ENCODE measurements around the gene ANO5. TPM values are rescaled to one million over a fixed set of nuclear protein-coding genes. Genes with fewer than 3 reads are reported as not detected.

Gene ANO5, protein sequence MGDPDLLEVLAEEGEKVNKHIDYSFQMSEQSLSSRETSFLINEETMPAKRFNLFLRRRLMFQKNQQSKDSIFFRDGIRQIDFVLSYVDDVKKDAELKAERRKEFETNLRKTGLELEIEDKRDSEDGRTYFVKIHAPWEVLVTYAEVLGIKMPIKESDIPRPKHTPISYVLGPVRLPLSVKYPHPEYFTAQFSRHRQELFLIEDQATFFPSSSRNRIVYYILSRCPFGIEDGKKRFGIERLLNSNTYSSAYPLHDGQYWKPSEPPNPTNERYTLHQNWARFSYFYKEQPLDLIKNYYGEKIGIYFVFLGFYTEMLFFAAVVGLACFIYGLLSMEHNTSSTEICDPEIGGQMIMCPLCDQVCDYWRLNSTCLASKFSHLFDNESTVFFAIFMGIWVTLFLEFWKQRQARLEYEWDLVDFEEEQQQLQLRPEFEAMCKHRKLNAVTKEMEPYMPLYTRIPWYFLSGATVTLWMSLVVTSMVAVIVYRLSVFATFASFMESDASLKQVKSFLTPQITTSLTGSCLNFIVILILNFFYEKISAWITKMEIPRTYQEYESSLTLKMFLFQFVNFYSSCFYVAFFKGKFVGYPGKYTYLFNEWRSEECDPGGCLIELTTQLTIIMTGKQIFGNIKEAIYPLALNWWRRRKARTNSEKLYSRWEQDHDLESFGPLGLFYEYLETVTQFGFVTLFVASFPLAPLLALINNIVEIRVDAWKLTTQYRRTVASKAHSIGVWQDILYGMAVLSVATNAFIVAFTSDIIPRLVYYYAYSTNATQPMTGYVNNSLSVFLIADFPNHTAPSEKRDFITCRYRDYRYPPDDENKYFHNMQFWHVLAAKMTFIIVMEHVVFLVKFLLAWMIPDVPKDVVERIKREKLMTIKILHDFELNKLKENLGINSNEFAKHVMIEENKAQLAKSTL
- total RNA-seq (not detected), polyA plus RNA-seq (not detected)

- no peak for ATAC-seq (ENCODE audit: low read depth in 2 of 2)
- Histone ChIP-seq H3K4me1 (ENCODE audit: control insufficient read depth, insufficient read depth, low read length, poor library complexity, severe bottlenecking) (no peaks in the 10 kb centered on the region), H3K36me3 (ENCODE audit: control insufficient read depth, insufficient read depth, low read length) (no peaks in the 10 kb centered on the region), H3K9me3 (ENCODE audit: control insufficient read depth in 2 of 2, low read length in 2 of 2) (no peaks in the 10 kb centered on the region), H3K4me3 (ENCODE audit: low read depth, low read length) (no peak within 1 kb of the TSS), H3K27ac (ENCODE audit: insufficient read depth, low read length, poor library complexity, severe bottlenecking) (no peak within 1 kb of the TSS), H3K27me3 (ENCODE audit: control insufficient read depth, insufficient read depth, low read length) (no peaks in the 10 kb centered on the region)
- peak within 1 kb of the TSS in 1 of 3 donors; percentile 32 for H3K27ac Mint-ChIP-seq
- no peaks in the 10 kb centered on the region for H3K36me3 Mint-ChIP-seq
- H3K27me3 Mint-ChIP-seq = peaks cover 7% of the 10 kb centered on the region
- H3K4me1 Mint-ChIP-seq = peaks cover 0 to 4% (median 1%) of the 10 kb centered on the region in 4 donors
- peaks cover 0 to 4% (median 0%) of the 10 kb centered on the region in 7 donors for H3K9me3 Mint-ChIP-seq
- DNase-seq = no peak
- peak within 1 kb of the TSS in 1 of 4 donors; percentile 28 for H3K4me3 Mint-ChIP-seq
Observed at GRCh38 chr11:22192642-22193347, at the start of gene ANO5. Gene ANO5 (plus strand): TSS chr11:22193085. CDS start chr11:22193493, 408 bp downstream.

DNA sequence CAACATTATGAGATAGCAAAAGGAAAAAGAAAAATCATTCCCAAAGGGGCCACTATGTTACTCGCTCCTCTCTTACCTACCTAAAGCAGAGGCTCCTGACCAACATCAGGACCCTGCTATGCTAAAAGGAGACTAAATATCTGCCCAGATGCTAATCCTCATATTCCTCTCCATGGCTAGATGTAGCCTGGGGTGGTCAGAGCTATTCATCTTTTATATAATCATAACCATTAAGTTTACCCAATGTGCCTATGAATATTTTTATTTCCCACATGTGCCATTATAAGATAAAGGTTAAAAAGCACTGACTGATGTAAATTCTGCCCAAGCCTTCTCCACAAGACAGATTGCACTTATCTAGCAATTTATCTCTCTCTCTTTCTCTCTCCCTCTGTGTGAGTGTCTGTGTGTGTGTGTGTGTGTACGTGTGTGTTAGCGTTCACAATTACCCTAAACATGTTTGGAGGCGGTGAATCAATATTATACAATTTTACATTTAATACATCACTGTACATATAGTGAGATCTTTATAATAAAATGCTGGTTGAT, 41.2 kb upstream of the ANO5 start:
- H3K27me3 Mint-ChIP-seq = no peaks in the 10 kb centered on the region
- Histone ChIP-seq H3K36me3 (ENCODE audit: control insufficient read depth, insufficient read depth, low read length) (no peaks in the 10 kb centered on the region), H3K9me3 (ENCODE audit: control insufficient read depth in 2 of 2, low read length in 2 of 2) (peaks cover 0 to 6% of the 10 kb centered on the region in 2 experiments), H3K4me3 (ENCODE audit: low read depth, low read length) (no peak overlapping the region), H3K27ac (ENCODE audit: insufficient read depth, low read length, poor library complexity, severe bottlenecking) (no peak overlapping the region), H3K27me3 (ENCODE audit: control insufficient read depth, insufficient read depth, low read length) (no peaks in the 10 kb centered on the region), H3K4me1 (ENCODE audit: control insufficient read depth, insufficient read depth, low read length, poor library complexity, severe bottlenecking) (no peaks in the 10 kb centered on the region)
- no peak overlapping the region for H3K4me3 Mint-ChIP-seq
- peaks cover 0 to 10% (median 3%) of the 10 kb centered on the region in 7 donors for H3K9me3 Mint-ChIP-seq
- H3K36me3 Mint-ChIP-seq = no peaks in the 10 kb centered on the region
- no peak overlapping the region for H3K27ac Mint-ChIP-seq
- DNase-seq (no peak), ATAC-seq (ENCODE audit: low read depth in 2 of 2) (no peak)
- no peaks in the 10 kb centered on the region for H3K4me1 Mint-ChIP-seq

DNA sequence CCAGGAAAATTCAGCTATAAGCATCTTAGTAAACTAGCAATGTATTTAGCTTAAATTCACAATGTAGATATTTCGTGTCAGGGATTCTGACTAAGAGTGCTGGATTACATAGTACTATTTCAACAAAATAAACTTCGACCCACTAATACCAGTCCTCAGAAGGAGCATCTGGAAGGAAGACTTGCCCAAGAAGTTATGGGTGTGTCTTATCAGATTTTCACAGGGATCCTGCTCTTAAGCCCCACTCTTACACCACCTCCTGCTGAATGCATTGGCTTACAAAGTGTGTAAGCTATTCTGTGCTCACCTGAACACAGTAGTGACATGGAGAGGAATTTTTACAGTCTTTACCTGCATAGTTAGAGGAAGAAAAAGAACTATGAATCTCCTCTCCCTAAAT, 35.4 kb upstream of the ANO5 start:
- no peaks in the 10 kb centered on the region for H3K27me3 Mint-ChIP-seq
- Histone ChIP-seq H3K27ac (ENCODE audit: insufficient read depth, low read length, poor library complexity, severe bottlenecking) (no peak overlapping the region), H3K36me3 (ENCODE audit: control insufficient read depth, insufficient read depth, low read length) (no peaks in the 10 kb centered on the region), H3K9me3 (ENCODE audit: control insufficient read depth in 2 of 2, low read length in 2 of 2) (peaks cover 0 to 6% of the 10 kb centered on the region in 2 experiments), H3K4me3 (ENCODE audit: low read depth, low read length) (no peak overlapping the region), H3K27me3 (ENCODE audit: control insufficient read depth, insufficient read depth, low read length) (no peaks in the 10 kb centered on the region), H3K4me1 (ENCODE audit: control insufficient read depth, insufficient read depth, low read length, poor library complexity, severe bottlenecking) (no peaks in the 10 kb centered on the region)
- H3K36me3 Mint-ChIP-seq = no peaks in the 10 kb centered on the region
- DNase-seq (no peak), ATAC-seq (ENCODE audit: low read depth in 2 of 2) (no peak)
- H3K27ac Mint-ChIP-seq = no peak overlapping the region
- H3K4me1 Mint-ChIP-seq = no peaks in the 10 kb centered on the region
- H3K9me3 Mint-ChIP-seq = peaks cover 0 to 3% (median 0%) of the 10 kb centered on the region in 7 donors
- H3K4me3 Mint-ChIP-seq = no peak overlapping the region

DNA sequence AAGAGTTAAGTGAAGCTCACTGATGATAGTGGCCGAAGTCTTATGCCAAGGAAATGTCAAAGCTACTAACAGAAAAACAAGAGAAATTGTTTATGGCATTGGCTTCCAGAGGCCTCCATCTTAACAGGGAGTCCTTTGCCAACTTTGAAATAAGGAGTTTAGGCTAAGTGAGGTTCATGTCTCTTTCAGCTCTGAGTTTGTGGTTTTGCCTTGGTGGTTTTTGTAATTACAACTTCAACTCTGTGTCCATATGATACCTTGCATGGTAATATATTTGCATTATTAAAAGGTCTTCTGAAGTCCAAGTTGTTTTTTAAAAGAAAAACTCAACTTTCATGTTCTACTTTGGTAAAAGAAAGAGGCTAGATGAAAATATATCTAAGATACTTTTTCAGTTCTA, 31.4 kb upstream of the ANO5 start:
- Histone ChIP-seq H3K4me1 (ENCODE audit: control insufficient read depth, insufficient read depth, low read length, poor library complexity, severe bottlenecking) (no peaks in the 10 kb centered on the region), H3K4me3 (ENCODE audit: low read depth, low read length) (no peak overlapping the region), H3K9me3 (ENCODE audit: control insufficient read depth in 2 of 2, low read length in 2 of 2) (no peaks in the 10 kb centered on the region), H3K27ac (ENCODE audit: insufficient read depth, low read length, poor library complexity, severe bottlenecking) (no peak overlapping the region), H3K36me3 (ENCODE audit: control insufficient read depth, insufficient read depth, low read length) (no peaks in the 10 kb centered on the region), H3K27me3 (ENCODE audit: control insufficient read depth, insufficient read depth, low read length) (no peaks in the 10 kb centered on the region)
- ATAC-seq (ENCODE audit: low read depth in 2 of 2) (no peak), DNase-seq (no peak)
- Mint-ChIP-seq H3K9me3 (peaks cover 0 to 5% (median 0%) of the 10 kb centered on the region in 7 donors), H3K4me3 (no peak overlapping the region), H3K36me3 (no peaks in the 10 kb centered on the region), H3K27ac (no peak overlapping the region), H3K4me1 (no peaks in the 10 kb centered on the region), H3K27me3 (no peaks in the 10 kb centered on the region)

- H3K27ac Mint-ChIP-seq = no peak overlapping the region
Observed at GRCh38 chr11:22162756-22163155, 30.1 kb upstream of the ANO5 start.

GRCh38 chr11:22163394-22163797, 29.5 kb upstream of the ANO5 start:
- Histone ChIP-seq H3K9me3 (ENCODE audit: control insufficient read depth in 2 of 2, low read length in 2 of 2) (no peaks in the 10 kb centered on the region), H3K27me3 (ENCODE audit: control insufficient read depth, insufficient read depth, low read length) (no peaks in the 10 kb centered on the region), H3K4me1 (ENCODE audit: control insufficient read depth, insufficient read depth, low read length, poor library complexity, severe bottlenecking) (no peaks in the 10 kb centered on the region), H3K4me3 (ENCODE audit: low read depth, low read length) (no peak overlapping the region), H3K36me3 (ENCODE audit: control insufficient read depth, insufficient read depth, low read length) (no peaks in the 10 kb centered on the region), H3K27ac (ENCODE audit: insufficient read depth, low read length, poor library complexity, severe bottlenecking) (no peak overlapping the region)
- Mint-ChIP-seq H3K9me3 (peaks cover 0 to 5% (median 0%) of the 10 kb centered on the region in 7 donors), H3K27ac (no peak overlapping the region), H3K4me1 (no peaks in the 10 kb centered on the region), H3K27me3 (no peaks in the 10 kb centered on the region), H3K36me3 (no peaks in the 10 kb centered on the region), H3K4me3 (no peak overlapping the region)
- DNase-seq (no peak), ATAC-seq (ENCODE audit: low read depth in 2 of 2) (no peak)

More at GRCh38 chr11:22162756-22163155, 30.1 kb upstream of the ANO5 start:
- Histone ChIP-seq H3K27me3 (ENCODE audit: control insufficient read depth, insufficient read depth, low read length) (no peaks in the 10 kb centered on the region), H3K4me1 (ENCODE audit: control insufficient read depth, insufficient read depth, low read length, poor library complexity, severe bottlenecking) (no peaks in the 10 kb centered on the region), H3K27ac (ENCODE audit: insufficient read depth, low read length, poor library complexity, severe bottlenecking) (no peak overlapping the region), H3K4me3 (ENCODE audit: low read depth, low read length) (no peak overlapping the region), H3K36me3 (ENCODE audit: control insufficient read depth, insufficient read depth, low read length) (no peaks in the 10 kb centered on the region), H3K9me3 (ENCODE audit: control insufficient read depth in 2 of 2, low read length in 2 of 2) (no peaks in the 10 kb centered on the region)
- no peaks in the 10 kb centered on the region for H3K4me1 Mint-ChIP-seq
- H3K27me3 Mint-ChIP-seq = no peaks in the 10 kb centered on the region
- H3K4me3 Mint-ChIP-seq = no peak overlapping the region
- ATAC-seq (ENCODE audit: low read depth in 2 of 2) = no peak
- H3K36me3 Mint-ChIP-seq = no peaks in the 10 kb centered on the region
- no peak for DNase-seq
- peaks cover 0 to 5% (median 0%) of the 10 kb centered on the region in 7 donors for H3K9me3 Mint-ChIP-seq

DNA sequence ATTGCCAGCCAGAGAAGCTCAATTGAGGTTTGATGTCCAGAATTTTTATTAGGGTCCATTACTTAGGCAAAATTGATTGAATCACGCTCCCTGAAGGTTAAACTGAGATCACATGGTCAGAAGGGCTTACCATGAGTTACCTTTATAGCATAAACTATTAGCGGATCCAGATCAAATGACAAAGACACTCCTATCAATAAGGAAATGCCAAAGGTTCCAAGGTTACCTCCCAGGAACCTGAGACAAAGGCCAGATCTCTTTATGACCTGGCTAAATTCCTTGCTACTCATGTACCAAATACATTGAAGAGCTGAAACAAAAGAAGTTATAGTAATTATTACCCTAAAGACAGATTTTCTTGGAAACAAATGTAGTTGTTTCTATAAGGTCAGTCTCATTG, 27.8 kb upstream of the ANO5 start:
- Histone ChIP-seq H3K9me3 (ENCODE audit: control insufficient read depth in 2 of 2, low read length in 2 of 2) (no peaks in the 10 kb centered on the region), H3K27ac (ENCODE audit: insufficient read depth, low read length, poor library complexity, severe bottlenecking) (no peak overlapping the region), H3K36me3 (ENCODE audit: control insufficient read depth, insufficient read depth, low read length) (no peaks in the 10 kb centered on the region), H3K27me3 (ENCODE audit: control insufficient read depth, insufficient read depth, low read length) (no peaks in the 10 kb centered on the region), H3K4me3 (ENCODE audit: low read depth, low read length) (no peak overlapping the region), H3K4me1 (ENCODE audit: control insufficient read depth, insufficient read depth, low read length, poor library complexity, severe bottlenecking) (no peaks in the 10 kb centered on the region)
- Mint-ChIP-seq H3K27me3 (no peaks in the 10 kb centered on the region), H3K36me3 (no peaks in the 10 kb centered on the region), H3K4me3 (no peak overlapping the region), H3K9me3 (peaks cover 0 to 3% (median 0%) of the 10 kb centered on the region in 7 donors), H3K27ac (no peak overlapping the region), H3K4me1 (no peaks in the 10 kb centered on the region)
- DNase-seq = no peak
- ATAC-seq (ENCODE audit: low read depth in 2 of 2) = no peak

Measured in CD4-positive, CD25-positive, alpha-beta regulatory T cell (primary cell).